ENCODE measurements around the gene PLK1. TPM values are rescaled to one million over a fixed set of nuclear protein-coding genes. Genes with fewer than 3 reads are reported as not detected.
A peak's percentile ranks its signal among the peaks of the same experiment; 100 is the strongest.
"Not testable (repeated sequence)": the region's sequence is repeated elsewhere in the genome, so short reads cannot be mapped to it uniquely, and the experiment has no call there.

Gene PLK1
- total RNA-seq, 2 donors from 2014 or later = 0.60 to 1.7 TPM

- Mint-ChIP-seq H3K27me3 (peaks cover 41% of the 10 kb centered on the region), H3K4me1 (peaks cover 4% of the 10 kb centered on the region), H3K27ac (no peak overlapping the region), H3K4me3 (no peak overlapping the region), H3K36me3 (ENCODE audit: low read depth) (no peaks in the 10 kb centered on the region)
- ATAC-seq (no peak), DNase-seq (no peak)
- H3K9me3 ChIP-seq (ENCODE audit: control insufficient read depth, low read length, poor library complexity, severe bottlenecking) = no peaks in the 10 kb centered on the region
These were observed 49.4 kb downstream of the PLK1 start for GRCh38 chr16:23728112-23728477.

GRCh38 chr16:23729503-23730424 is 51.1 kb downstream of the PLK1 start:
- ATAC-seq = no peak
- Mint-ChIP-seq H3K4me1 (peaks cover 6% of the 10 kb centered on the region), H3K4me3 (no peak overlapping the region), H3K36me3 (ENCODE audit: low read depth) (no peaks in the 10 kb centered on the region), H3K27me3 (peaks cover 34% of the 10 kb centered on the region), H3K27ac (peak overlapping the region; percentile 29)
- H3K9me3 ChIP-seq (ENCODE audit: control insufficient read depth, low read length, poor library complexity, severe bottlenecking) = no peaks in the 10 kb centered on the region
- DNase-seq = no peak

- Mint-ChIP-seq H3K36me3 (ENCODE audit: low read depth) (no peaks in the 10 kb centered on the region), H3K27me3 (peaks cover 33% of the 10 kb centered on the region), H3K4me3 (no peak overlapping the region), H3K27ac (no peak overlapping the region), H3K4me1 (peaks cover 6% of the 10 kb centered on the region)
- no peak for ATAC-seq
- DNase-seq = no peak
- H3K9me3 ChIP-seq (ENCODE audit: control insufficient read depth, low read length, poor library complexity, severe bottlenecking) = no peaks in the 10 kb centered on the region
These were observed 55.6 kb downstream of the PLK1 start for GRCh38 chr16:23734176-23734893.

- H3K36me3 Mint-ChIP-seq (ENCODE audit: low read depth); H3K9me3 ChIP-seq (ENCODE audit: control insufficient read depth, low read length, poor library complexity, severe bottlenecking); H3K27ac Mint-ChIP-seq; H3K4me1 Mint-ChIP-seq; ATAC-seq; DNase-seq; H3K4me3 Mint-ChIP-seq: not testable (repeated sequence)
- H3K27me3 Mint-ChIP-seq = peaks cover 23% of the 10 kb centered on the region
These were observed 58.8 kb downstream of the PLK1 start for GRCh38 chr16:23737423-23738028.

GRCh38 chr16:23739516-23739915 is 60.8 kb downstream of the PLK1 start:
- no peaks in the 10 kb centered on the region for H3K9me3 ChIP-seq (ENCODE audit: control insufficient read depth, low read length, poor library complexity, severe bottlenecking)
- ATAC-seq (no peak), DNase-seq (no peak)
- Mint-ChIP-seq H3K36me3 (ENCODE audit: low read depth) (peaks cover 2% of the 10 kb centered on the region), H3K4me1 (peaks cover 6% of the 10 kb centered on the region), H3K4me3 (no peak overlapping the region), H3K27ac (no peak overlapping the region), H3K27me3 (peaks cover 39% of the 10 kb centered on the region)

Other genes with a start within 250 kb of the PLK1 start
- 10 to 100 TPM; 16.9 to 17.1 TPM for gene COG7, start 225.7 kb upstream of the PLK1 start, total RNA-seq
- 100 to 1,000 TPM; 116 to 117 TPM for gene GGA2, start 168.4 kb upstream of the PLK1 start, total RNA-seq
- gene EARS2, start 121.5 kb upstream of the PLK1 start, total RNA-seq = 10 to 100 TPM; 10.0 to 13.0 TPM
- 10 to 100 TPM; 37.9 to 43.3 TPM for gene UBFD1, start 121.2 kb upstream of the PLK1 start, total RNA-seq
- gene NDUFAB1, start 82.6 kb upstream of the PLK1 start, total RNA-seq = 10 to 100 TPM; 27.0 to 30.8 TPM
- gene PALB2, start 37.6 kb upstream of the PLK1 start, total RNA-seq = 1 to 10 TPM; 8.2 to 8.7 TPM
- 10 to 100 TPM; 44.5 to 65.0 TPM for gene DCTN5, start 37.4 kb upstream of the PLK1 start, total RNA-seq
- gene ERN2, start 34.3 kb downstream of the PLK1 start, total RNA-seq = not detected
- not detected for gene CHP2, start 76.1 kb downstream of the PLK1 start, total RNA-seq
- gene PRKCB, start 157.1 kb downstream of the PLK1 start, total RNA-seq = 100 to 1,000 TPM; 122 to 137 TPM

All from T-helper 17 cell (primary cell).